ENCODE data around the gene CLTC. TPM values are rescaled to one million over a fixed set of nuclear protein-coding genes. Genes with fewer than 3 reads are reported as not detected.
"Not testable (repeated sequence)": the region's sequence is repeated elsewhere in the genome, so short reads cannot be mapped to it uniquely, and the experiment has no call there.

The CLTC gene
- total RNA-seq (2021): 164 and 206 TPM in 2 replicates
- percentile 97 among the genes with signal in this experiment for Bru-seq, nascent RNA
- percentile 94 among the genes with signal in this experiment for BruChase-seq, experiment 1, labeled RNA remaining after a 2-hour chase
- percentile 98 among the genes with signal in this experiment for BruChase-seq, experiment 2, labeled RNA remaining after a 6-hour chase
- long read RNA-seq, full-length matches to known transcripts: 82 of 114 reads
- long read RNA-seq, partial matches to known transcripts: 21 of 114 reads
- long read RNA-seq, other reads (novel, unspliced or antisense): 11 of 114 reads

- CTCF ChIA-PET: interaction anchor here (0.6 kb wide), 1 partner anchor 831 kb away, joined by 3 read pairs; no protein-coding TSS in a partner anchor
Observed at GRCh38 chr17:59619298-59620063, at the start of gene CLTC. Gene CLTC (plus strand): TSS chr17:59619895. CDS start chr17:59620132, 237 bp downstream.

GRCh38 chr17:59572301-59572924 lies 47.3 kb upstream of the CLTC start:
- ChIA-PET CTCF (no interaction called here), POLR2A (ENCODE audit: unreplicated experiment) (interaction anchor here (0.7 kb wide), 1 partner anchor 534 kb away, joined by 4 read pairs; no protein-coding TSS in a partner anchor)
- H3K9me2 ChIP-seq (ENCODE audit: insufficient read depth): no peaks in the 10 kb centered on the region
- peaks cover 3% of the 10 kb centered on the region; the same call in 1 of the 2 replicates for H3K79me2 ChIP-seq (ENCODE audit: low read depth)
- H3K4me1 ChIP-seq (replicated peaks; ENCODE audit: insufficient read depth): no peaks in the 10 kb centered on the region
- peak overlapping the region; percentile 29; the same call in 1 of the 2 replicates for H3K27ac ChIP-seq
- TF ChIP-seq CTCF (conservative IDR thresholded peaks at IDR 0.05): no peak
- TF ChIP-seq EZH2 (IDR thresholded peaks at IDR 0.05; ENCODE audit: low read depth): no peak
- peaks cover 4% of the 10 kb centered on the region; the same call in 1 of the 2 replicates for H4K20me1 ChIP-seq (ENCODE audit: insufficient read depth)
- intact Hi-C loops (cut with micrococcal nuclease; ENCODE audit: unreplicated experiment): no loop called here
- no peak overlapping the region for H3K4me2 ChIP-seq
- H3F3A ChIP-seq (ENCODE audit: insufficient read depth, low read depth): no peaks in the 10 kb centered on the region
- no peak overlapping the region for H2AFZ ChIP-seq
- no TSS peak for BruUV-seq (replicated peaks)
- H3K36me3 ChIP-seq (ENCODE audit: low read depth): peaks cover 11% of the 10 kb centered on the region; the same call in 1 of the 2 replicates
- H3K9me3 ChIP-seq (ENCODE audit: insufficient read depth, low read depth): no peaks in the 10 kb centered on the region; the same call in 1 of the 2 replicates
- no peak overlapping the region for H3K4me3 ChIP-seq
- no peaks in the 10 kb centered on the region for H3K27me3 ChIP-seq (ENCODE audit: insufficient read depth, low read depth)
- no peak for DNase-seq

More at GRCh38 chr17:59619298-59620063, at the start of gene CLTC:
- peak within 1 kb of the TSS; percentile 91 for H3K27ac ChIP-seq
- DNase-seq: peak; percentile 88 to 89
- POLR2A ChIA-PET (ENCODE audit: unreplicated experiment): interaction anchor here (0.5 to 0.8 kb wide), 12 partner anchors 15 to 1676 kb away, joined by 3 to 31 read pairs (median 5); partner anchors contain the start of gene SKA2
- intact Hi-C loops (cut with micrococcal nuclease; ENCODE audit: unreplicated experiment): loop anchor here (2.0 kb wide), 2 partner anchors 23 to 465 kb away; partner anchors contain the start of genes PRR11 and SKA2
- peak within 1 kb of the TSS; percentile 75 for H2AFZ ChIP-seq
- peaks cover 56% of the 10 kb centered on the region for H3K4me1 ChIP-seq (replicated peaks; ENCODE audit: insufficient read depth)
- H3K27me3 ChIP-seq (ENCODE audit: insufficient read depth, low read depth): no peaks in the 10 kb centered on the region
- H3K79me2 ChIP-seq (ENCODE audit: low read depth): peaks cover 63% of the 10 kb centered on the region
- H3K36me3 ChIP-seq (ENCODE audit: low read depth): peaks cover 22% of the 10 kb centered on the region; the same call in 1 of the 2 replicates
- H3K4me3 ChIP-seq: peak within 1 kb of the TSS; percentile 76
- no peaks in the 10 kb centered on the region for H3K9me3 ChIP-seq (ENCODE audit: insufficient read depth, low read depth)
- BruUV-seq (replicated peaks): no TSS peak
- H3F3A ChIP-seq (ENCODE audit: insufficient read depth, low read depth): peaks cover 15% of the 10 kb centered on the region; the same call in 1 of the 2 replicates
- no peak for TF ChIP-seq EZH2 (IDR thresholded peaks at IDR 0.05; ENCODE audit: low read depth)
- TF ChIP-seq CTCF (conservative IDR thresholded peaks at IDR 0.05): no peak
- H3K4me2 ChIP-seq: peak within 1 kb of the TSS; percentile 80
- peaks cover 39% of the 10 kb centered on the region for H4K20me1 ChIP-seq (ENCODE audit: insufficient read depth)
- no peaks in the 10 kb centered on the region for H3K9me2 ChIP-seq (ENCODE audit: insufficient read depth)

- H3K4me1 ChIP-seq (replicated peaks; ENCODE audit: insufficient read depth); H3K27ac ChIP-seq; POLR2A ChIA-PET (ENCODE audit: unreplicated experiment); H3K36me3 ChIP-seq (ENCODE audit: low read depth); DNase-seq; H3K9me3 ChIP-seq (ENCODE audit: insufficient read depth, low read depth); H3K27me3 ChIP-seq (ENCODE audit: insufficient read depth, low read depth); CTCF ChIA-PET; H3F3A ChIP-seq (ENCODE audit: insufficient read depth, low read depth); intact Hi-C loops (cut with micrococcal nuclease; ENCODE audit: unreplicated experiment); H4K20me1 ChIP-seq (ENCODE audit: insufficient read depth); H3K9me2 ChIP-seq (ENCODE audit: insufficient read depth); H2AFZ ChIP-seq; H3K79me2 ChIP-seq (ENCODE audit: low read depth); H3K4me3 ChIP-seq; BruUV-seq (replicated peaks); H3K4me2 ChIP-seq: not testable (repeated sequence)
Observed at GRCh38 chr17:59584168-59584567, 35.5 kb upstream of the CLTC start.
